NCI-H1417 treated with DMSO at 0.1 percent for 48 hours (cell line): ENCODE data around the gene ASCL2.

Source experiments
- DNase-seq: peaks from one replicate; lab custom pipeline; 2025; lab: John Stamatoyannopoulos, UW

ASCL2 gene

DNA sequence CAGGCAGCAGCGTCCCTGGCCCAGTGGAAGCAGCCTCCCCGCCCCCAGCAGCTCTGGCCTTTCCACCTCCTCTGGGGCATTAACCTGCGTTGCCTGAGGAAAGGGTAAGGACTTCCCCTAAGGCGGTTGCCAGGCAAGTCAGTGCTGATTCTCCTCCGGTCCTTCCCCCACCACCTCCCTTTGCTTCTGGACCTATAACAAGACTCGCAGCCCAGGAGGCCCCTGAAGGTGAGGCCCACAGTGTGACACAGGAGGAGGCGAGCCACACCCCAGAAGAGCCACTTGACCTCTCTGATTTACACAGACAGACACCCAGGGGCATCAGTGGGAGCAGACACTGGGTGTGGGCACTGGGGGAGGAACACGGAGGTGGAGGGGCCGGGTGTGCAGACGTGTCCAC is 35.4 kb downstream of the ASCL2 start:
- DNase-seq, result no peak

DNA sequence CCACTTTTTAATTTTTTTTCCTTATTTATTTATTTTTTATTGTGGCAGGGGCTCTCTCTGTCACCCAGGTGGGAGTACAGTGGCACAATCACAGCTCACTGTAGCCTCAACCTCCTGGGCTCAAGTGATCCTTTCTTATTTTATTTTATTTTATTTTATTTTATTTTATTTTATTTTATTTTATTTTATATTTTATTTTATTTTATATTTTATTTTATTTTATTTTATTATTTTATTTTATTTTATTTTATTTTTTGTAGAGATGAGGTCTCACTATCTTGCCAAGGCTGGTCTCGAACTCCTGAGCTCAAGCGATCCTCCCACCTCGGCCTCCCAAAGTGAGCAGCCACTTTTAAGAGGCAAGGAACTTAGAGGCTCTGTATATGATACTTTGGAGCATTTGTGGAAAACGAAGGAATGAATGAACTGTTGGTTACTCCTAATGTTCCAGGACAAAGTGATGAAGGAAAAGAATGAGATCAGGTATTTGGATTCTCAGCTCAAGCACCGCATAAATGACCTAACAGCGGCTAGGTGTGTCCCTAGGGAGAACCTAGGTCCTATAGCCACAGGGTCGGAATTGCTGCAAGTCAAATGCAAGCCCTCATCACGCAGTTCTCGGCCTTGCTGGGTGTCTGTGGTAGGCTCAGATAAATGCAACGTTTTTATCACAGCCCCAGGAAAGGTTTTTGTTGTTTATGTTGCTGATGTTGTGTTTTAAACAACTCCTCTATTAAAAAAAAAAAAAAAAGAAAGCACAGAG is 36.5 kb downstream of the ASCL2 start:
- DNase-seq, result no peak

DNA sequence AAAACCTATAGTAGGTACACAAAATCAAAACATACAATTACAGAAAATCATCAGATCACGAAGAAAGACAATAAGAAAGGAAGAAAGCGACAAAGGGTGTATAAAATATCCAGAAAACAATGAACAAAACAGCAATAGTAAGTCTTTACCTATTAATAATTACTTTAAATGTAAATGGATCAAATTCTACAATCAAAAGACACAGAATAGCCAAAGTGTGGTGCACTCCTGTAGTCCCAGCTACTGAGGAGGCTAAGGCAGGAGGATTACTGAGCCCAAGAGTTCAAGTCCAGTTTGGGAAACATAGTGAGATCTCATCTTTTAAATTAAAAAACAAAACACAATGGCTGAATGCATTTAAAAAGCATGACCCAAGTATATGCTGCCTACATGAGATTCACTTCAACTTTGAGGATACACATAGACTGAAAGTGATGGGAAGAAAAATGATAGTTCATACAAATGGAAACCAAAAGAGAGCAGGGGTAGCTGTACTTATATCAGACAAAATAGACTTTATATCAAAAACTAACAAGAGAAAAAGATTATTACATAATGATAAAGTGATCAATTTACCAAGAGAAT is 40.6 kb downstream of the ASCL2 start:
- DNase-seq, result no peak

DNA sequence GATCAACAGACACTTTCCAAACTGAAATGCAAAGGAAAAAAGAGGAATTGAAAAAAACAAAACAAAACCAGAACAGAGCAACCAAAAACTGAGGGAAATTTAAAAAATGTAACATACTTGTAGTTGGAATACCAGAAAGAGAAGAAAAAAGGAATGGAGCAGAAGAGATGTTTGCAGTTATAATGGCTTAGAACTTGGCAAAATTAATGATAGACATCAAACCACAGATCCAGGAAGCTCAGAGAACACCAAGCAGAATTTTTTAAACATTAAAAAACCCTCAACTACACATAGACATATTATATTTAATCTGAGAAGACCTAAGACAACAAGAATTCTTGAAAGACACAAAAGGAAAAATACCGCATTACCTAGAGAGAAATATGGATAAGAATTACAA is 46.1 kb downstream of the ASCL2 start:
- DNase-seq, result no peak

DNA sequence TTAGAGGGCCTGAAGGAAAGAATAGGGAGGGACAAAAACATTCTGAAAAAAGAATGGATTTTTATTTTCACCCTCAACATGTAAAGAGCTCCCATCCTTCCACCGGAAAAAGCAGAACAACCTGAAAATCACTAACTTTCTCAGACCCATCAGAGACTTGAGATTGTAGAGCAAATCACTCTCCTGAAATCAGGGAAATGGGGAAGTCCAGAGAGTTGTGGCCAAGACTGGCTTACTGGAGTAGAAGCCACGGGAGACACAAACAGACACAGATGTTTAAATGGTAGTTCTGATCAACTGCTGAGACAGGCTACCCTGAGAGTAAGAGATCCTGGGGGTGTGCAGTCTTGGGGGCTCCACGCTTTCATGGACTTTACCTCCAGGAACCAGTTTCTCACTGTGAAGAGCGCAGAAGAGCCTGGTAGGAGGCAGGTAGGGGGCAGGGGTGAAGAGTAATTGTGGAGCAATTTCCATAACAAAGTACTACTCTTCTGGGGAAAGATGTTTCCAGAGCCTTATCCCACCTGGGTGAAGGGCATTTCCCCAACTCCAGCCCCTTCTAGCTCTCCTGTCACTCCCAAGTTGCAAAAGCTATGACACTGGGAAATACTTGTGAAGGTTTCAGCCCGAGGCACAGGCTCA is 47.1 kb downstream of the ASCL2 start:
- DNase-seq, result no peak

DNA sequence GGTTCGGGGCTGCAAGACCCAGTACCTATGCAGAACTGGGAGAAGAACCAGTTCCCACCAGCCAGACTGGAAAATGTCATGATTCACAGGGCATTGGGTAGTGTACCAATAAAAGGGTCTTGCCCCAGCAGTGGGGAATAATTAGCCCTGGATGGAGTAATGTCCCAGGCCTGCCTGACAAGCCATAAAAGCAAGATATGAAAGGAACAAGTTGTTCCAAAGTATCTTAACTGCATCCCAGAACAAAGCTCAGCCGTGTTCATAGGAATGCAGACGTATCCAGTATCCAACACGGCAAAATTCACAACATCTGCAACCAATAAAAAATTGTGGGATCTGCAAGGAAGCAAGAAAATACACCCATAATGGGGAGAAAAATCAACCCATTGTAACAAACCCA is 47.9 kb downstream of the ASCL2 start:
- no peak for DNase-seq

DNA sequence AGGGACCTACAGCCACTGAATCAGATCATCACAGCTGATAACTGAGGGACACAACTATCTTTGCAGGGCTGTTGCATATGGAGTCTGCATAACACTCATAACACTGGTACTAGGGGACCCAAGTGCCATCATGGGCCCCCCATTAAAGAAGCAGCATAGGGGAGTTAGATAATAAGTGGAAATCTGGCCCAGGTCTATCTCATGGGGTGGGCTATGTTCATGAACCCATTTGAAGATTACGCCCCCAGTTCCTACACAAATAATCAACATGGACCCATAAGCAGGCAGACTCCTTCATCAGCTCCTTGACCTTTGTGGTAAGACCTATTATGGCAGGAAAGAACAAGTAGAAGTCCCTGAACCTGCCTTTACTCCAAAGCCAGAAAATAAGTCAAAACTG is 48.8 kb downstream of the ASCL2 start:
- no peak for DNase-seq

DNA sequence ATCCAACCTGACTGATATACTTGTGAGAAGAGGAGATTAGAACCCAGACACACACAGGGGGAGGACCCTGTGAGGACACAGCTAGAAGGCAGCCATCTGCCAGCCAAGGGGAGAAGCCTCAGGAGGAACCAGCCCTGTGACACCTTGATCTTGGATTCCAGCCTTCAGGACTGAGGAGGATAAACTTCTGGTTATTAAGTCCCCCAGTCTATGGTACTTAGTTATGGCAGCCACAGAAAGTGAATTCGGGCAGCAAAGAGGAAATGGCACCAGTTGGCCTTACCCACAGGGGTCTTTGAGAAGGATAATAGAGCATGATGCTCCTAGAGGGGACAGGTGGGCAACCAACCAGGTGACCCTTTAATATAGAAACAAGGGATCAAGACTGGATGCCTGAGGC is 49.4 kb downstream of the ASCL2 start:
- no peak for DNase-seq

DNA sequence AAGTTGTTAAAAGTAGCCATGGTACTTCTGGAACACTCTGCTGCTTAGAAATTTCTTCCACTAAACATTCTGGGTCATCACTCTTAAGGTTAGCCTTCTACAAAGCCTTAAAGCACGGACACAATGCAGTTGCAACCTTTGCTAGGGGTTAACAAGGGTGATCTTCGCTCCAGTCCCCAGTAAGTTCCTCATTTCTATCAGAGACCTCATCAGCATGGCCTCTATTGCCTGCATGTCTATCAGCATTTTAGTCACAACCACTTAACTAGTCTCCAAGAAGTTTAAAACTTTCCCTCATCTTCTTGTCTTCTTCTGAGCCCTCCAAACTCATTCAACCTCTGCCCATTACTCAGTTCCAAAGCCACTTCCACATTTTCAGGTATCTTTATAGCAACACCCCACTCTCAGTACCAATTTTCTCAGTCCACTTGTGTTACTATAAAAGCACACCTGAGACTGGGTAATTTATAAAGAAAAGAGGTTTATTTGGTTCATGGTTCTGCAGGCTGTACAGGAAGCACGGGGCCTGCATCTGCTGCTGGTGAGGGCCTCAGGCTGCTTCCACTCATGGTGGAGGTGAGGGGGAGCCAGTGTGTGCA is 50.1 kb downstream of the ASCL2 start:
- no peak for DNase-seq

DNA sequence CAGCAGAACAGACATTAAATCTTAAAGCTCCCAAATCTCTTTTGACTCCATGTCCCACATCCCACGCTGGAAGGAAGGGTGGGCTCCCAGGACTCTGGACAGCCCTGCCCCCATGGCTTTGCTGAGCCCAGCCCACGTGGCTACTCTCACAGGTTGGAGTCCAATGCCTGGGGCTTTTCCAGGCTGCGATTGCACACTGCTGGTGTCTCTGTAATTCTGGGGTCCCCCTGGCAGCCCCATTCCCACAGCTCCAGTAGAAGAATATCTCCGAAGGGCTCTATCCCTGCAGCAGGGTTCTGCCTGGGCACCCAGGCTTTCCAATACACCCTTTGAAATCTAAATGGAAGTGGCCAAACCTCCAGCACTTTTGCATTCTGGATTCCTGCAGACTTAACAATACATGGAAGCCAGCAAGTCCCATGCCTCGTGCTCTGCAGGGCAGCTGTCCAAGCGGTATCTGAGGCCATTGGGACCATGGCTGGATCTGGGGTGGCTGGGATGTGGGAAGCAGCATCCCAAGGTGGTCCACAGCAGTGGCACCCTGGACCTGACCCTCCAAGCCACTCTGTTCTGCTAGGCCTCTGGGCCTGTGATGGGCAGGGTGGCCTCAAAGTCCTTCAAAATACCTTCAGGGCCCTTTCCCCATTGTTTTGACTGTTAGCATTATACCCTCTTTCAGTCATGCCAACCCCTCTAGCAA is 50.9 kb downstream of the ASCL2 start:
- DNase-seq, result no peak
